NT2/D1 (cell line): ENCODE results near the gene FBXO28.

ENCODE experiments used
- YY1 ChIP-seq: IDR thresholded peaks from 2 replicates; pipeline ENCODE4 v1.6.1; 2011; ENCODE audit not compliant: insufficient read length, insufficient read depth
- ZNF274 ChIP-seq: IDR thresholded peaks from 2 replicates; pipeline ENCODE4 v1.6.1; 2011; ENCODE audit warnings: mild to moderate bottlenecking, low read depth, low read length

DNA sequence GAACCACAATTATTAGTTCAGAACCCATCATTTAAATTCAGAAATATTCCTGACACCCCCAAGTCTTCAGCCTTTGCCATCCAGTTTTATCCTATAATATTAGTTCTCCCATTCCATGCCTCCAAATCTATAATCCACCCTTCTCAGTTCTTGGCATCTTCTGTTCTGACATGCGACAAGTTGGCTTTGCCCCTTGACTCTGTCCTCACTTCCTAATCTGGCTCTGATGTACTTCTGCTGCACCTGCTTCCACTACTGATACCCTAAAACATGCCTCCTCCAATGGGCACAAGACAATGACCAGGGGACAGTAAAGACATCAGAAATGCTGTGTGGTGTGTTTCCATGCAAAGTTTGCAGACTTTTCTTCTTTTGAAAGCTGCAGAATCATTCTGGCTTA lies 17.1 kb upstream of the FBXO28 start:
- TF ChIP-seq ZNF274: no peak
- no peak for TF ChIP-seq YY1
